WTC11 (cell line): ENCODE results near the gene SLC25A20.

ENCODE experiments used
- FOXJ3 ChIP-seq: sonication (generic); formaldehyde crosslinking; IDR thresholded peaks from 2 replicates; pipeline ENCODE4 v1.9.0; 2021; ENCODE audit warnings: missing genetic modification reagents, mild to moderate bottlenecking, borderline replicate concordance
- NR3C1 ChIP-seq: sonication (generic); formaldehyde crosslinking; conservative IDR thresholded peaks from 2 replicates; pipeline ENCODE4 v1.8.1; 2023; ENCODE audit warnings: low read depth, mild to moderate bottlenecking, missing genetic modification reagents
- SP1 ChIP-seq: sonication (generic); formaldehyde crosslinking; conservative IDR thresholded peaks from 2 replicates; pipeline ENCODE4 v1.8.1; 2022; ENCODE audit warnings: missing genetic modification reagents
- TF ChIP-seq, protein P1 (sequence below): fragments of 200-600 bp; IDR thresholded peaks from 2 replicates; pipeline ENCODE4 v1.8.0; 2022; ENCODE audit warnings: antibody characterized with exemption
- TF ChIP-seq, protein P2 (sequence below): sonication (generic); formaldehyde crosslinking; IDR thresholded peaks from 2 replicates; pipeline ENCODE4 v1.8.0; 2023; ENCODE audit warnings: mild to moderate bottlenecking, missing genetic modification reagents
- TF ChIP-seq, protein P3 (sequence below): sonication (generic); formaldehyde crosslinking; IDR thresholded peaks from 2 replicates; pipeline ENCODE4 v1.8.0; 2022; ENCODE audit warnings: mild to moderate bottlenecking, missing genetic modification reagents
- TF ChIP-seq, protein P4 (sequence below): sonication (generic); formaldehyde crosslinking; conservative IDR thresholded peaks from 2 replicates; pipeline ENCODE4 v1.8.1; 2022; ENCODE audit warnings: mild to moderate bottlenecking, missing genetic modification reagents

DNA sequence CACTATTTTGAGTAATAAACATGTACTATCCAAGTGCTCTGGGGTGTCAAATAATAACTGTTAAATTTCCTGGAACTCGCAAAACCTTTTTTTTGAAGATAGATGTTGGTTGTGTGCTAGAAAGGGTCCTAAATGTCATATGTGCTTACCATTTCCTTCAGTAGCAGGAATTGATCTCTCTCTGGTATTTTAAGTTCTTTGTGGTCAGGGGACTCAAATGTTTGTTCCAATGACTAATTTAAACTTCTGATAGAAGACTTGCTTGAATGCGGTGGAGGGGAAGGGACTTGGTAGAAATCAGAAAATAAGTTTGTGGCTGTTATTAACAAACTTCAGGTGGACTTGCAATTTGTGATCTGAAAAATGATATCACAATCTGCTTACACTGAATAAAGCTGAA, 46.8 kb upstream of the SLC25A20 start:
- no peak for TF ChIP-seq SP1 (CRISPR knock-in tag)
- no peak for TF ChIP-seq FOXJ3 (CRISPR knock-in tag)
- TF ChIP-seq, protein P1, sequence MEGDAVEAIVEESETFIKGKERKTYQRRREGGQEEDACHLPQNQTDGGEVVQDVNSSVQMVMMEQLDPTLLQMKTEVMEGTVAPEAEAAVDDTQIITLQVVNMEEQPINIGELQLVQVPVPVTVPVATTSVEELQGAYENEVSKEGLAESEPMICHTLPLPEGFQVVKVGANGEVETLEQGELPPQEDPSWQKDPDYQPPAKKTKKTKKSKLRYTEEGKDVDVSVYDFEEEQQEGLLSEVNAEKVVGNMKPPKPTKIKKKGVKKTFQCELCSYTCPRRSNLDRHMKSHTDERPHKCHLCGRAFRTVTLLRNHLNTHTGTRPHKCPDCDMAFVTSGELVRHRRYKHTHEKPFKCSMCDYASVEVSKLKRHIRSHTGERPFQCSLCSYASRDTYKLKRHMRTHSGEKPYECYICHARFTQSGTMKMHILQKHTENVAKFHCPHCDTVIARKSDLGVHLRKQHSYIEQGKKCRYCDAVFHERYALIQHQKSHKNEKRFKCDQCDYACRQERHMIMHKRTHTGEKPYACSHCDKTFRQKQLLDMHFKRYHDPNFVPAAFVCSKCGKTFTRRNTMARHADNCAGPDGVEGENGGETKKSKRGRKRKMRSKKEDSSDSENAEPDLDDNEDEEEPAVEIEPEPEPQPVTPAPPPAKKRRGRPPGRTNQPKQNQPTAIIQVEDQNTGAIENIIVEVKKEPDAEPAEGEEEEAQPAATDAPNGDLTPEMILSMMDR, result no peak
- TF ChIP-seq, protein P2, sequence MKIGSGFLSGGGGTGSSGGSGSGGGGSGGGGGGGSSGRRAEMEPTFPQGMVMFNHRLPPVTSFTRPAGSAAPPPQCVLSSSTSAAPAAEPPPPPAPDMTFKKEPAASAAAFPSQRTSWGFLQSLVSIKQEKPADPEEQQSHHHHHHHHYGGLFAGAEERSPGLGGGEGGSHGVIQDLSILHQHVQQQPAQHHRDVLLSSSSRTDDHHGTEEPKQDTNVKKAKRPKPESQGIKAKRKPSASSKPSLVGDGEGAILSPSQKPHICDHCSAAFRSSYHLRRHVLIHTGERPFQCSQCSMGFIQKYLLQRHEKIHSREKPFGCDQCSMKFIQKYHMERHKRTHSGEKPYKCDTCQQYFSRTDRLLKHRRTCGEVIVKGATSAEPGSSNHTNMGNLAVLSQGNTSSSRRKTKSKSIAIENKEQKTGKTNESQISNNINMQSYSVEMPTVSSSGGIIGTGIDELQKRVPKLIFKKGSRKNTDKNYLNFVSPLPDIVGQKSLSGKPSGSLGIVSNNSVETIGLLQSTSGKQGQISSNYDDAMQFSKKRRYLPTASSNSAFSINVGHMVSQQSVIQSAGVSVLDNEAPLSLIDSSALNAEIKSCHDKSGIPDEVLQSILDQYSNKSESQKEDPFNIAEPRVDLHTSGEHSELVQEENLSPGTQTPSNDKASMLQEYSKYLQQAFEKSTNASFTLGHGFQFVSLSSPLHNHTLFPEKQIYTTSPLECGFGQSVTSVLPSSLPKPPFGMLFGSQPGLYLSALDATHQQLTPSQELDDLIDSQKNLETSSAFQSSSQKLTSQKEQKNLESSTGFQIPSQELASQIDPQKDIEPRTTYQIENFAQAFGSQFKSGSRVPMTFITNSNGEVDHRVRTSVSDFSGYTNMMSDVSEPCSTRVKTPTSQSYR (CRISPR knock-in tag), result no peak
- TF ChIP-seq, protein P3, sequence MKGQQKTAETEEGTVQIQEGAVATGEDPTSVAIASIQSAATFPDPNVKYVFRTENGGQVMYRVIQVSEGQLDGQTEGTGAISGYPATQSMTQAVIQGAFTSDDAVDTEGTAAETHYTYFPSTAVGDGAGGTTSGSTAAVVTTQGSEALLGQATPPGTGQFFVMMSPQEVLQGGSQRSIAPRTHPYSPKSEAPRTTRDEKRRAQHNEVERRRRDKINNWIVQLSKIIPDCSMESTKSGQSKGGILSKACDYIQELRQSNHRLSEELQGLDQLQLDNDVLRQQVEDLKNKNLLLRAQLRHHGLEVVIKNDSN (CRISPR knock-in tag), result no peak
- no peak for TF ChIP-seq NR3C1 (CRISPR knock-in tag)
- TF ChIP-seq, protein P4, sequence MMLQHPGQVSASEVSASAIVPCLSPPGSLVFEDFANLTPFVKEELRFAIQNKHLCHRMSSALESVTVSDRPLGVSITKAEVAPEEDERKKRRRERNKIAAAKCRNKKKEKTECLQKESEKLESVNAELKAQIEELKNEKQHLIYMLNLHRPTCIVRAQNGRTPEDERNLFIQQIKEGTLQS (CRISPR knock-in tag), result no peak
